ENCODE data around the gene PRKD2. TPM values are rescaled to one million over a fixed set of nuclear protein-coding genes. Genes with fewer than 3 reads are reported as not detected.

Gene PRKD2
- total RNA-seq, 4 donors from 2014 or later = 40.1 to 201 (median 53.5) TPM

DNA sequence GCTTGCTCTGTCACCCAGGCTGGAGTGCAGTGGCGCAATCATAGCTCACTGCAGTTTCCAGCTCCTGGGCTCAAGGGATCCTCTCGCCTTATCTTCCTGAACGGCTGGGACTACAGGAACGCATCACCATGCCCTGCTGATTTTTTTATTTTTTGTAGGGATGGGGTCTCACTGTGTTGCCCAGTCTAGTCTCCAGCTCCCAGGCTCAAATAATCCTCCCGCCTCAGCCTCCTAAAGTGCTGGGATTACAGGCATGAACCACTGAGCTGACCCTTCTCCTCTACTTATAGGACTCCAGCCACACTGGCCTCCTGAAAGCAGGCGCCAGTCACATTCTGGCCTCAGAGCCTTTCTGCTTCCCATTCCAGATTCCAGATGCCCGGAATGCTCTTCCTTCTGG, 66.5 kb downstream of the PRKD2 start:
- 80 to 86% methylated on average over 4 to 7 of the region's 7 CpGs for WGBS, 2 donors (ENCODE audit: low coverage in 1 of 2)
- Histone ChIP-seq H3K27ac (peak overlapping the region in 1 of 4 donors; percentile 3), H3K4me1 (peaks cover 0 to 16% (median 8%) of the 10 kb centered on the region in 4 donors), H3K4me3 (no peak overlapping the region), H3K36me3 (no peaks in the 10 kb centered on the region), H3K9me3 (no peaks in the 10 kb centered on the region), H3K27me3 (peaks cover 45% of the 10 kb centered on the region)
- TF ChIP-seq, protein P1, sequence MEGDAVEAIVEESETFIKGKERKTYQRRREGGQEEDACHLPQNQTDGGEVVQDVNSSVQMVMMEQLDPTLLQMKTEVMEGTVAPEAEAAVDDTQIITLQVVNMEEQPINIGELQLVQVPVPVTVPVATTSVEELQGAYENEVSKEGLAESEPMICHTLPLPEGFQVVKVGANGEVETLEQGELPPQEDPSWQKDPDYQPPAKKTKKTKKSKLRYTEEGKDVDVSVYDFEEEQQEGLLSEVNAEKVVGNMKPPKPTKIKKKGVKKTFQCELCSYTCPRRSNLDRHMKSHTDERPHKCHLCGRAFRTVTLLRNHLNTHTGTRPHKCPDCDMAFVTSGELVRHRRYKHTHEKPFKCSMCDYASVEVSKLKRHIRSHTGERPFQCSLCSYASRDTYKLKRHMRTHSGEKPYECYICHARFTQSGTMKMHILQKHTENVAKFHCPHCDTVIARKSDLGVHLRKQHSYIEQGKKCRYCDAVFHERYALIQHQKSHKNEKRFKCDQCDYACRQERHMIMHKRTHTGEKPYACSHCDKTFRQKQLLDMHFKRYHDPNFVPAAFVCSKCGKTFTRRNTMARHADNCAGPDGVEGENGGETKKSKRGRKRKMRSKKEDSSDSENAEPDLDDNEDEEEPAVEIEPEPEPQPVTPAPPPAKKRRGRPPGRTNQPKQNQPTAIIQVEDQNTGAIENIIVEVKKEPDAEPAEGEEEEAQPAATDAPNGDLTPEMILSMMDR (IDR thresholded peaks at IDR 0.05) = no peak
- TF ChIP-seq POLR2AphosphoS5 (IDR thresholded peaks at IDR 0.05) (no peak), EP300 (IDR thresholded peaks at IDR 0.05; ENCODE audit: low read depth) (no peak), POLR2A (IDR thresholded peaks at IDR 0.05) (no peak)
- in situ Hi-C loops (cut with MboI; ENCODE audit: low pct_ligation_motif_present in 1 of 4, low pct_unique_long_range_greater_than_20kb in 1 of 4, low sequenced_read_pairs in 3 of 4) = no loop called here
- intact Hi-C loops (cut with DNase I; ENCODE audit: low total_unique reads) = no loop called here
- DNase-seq = no peak

DNA sequence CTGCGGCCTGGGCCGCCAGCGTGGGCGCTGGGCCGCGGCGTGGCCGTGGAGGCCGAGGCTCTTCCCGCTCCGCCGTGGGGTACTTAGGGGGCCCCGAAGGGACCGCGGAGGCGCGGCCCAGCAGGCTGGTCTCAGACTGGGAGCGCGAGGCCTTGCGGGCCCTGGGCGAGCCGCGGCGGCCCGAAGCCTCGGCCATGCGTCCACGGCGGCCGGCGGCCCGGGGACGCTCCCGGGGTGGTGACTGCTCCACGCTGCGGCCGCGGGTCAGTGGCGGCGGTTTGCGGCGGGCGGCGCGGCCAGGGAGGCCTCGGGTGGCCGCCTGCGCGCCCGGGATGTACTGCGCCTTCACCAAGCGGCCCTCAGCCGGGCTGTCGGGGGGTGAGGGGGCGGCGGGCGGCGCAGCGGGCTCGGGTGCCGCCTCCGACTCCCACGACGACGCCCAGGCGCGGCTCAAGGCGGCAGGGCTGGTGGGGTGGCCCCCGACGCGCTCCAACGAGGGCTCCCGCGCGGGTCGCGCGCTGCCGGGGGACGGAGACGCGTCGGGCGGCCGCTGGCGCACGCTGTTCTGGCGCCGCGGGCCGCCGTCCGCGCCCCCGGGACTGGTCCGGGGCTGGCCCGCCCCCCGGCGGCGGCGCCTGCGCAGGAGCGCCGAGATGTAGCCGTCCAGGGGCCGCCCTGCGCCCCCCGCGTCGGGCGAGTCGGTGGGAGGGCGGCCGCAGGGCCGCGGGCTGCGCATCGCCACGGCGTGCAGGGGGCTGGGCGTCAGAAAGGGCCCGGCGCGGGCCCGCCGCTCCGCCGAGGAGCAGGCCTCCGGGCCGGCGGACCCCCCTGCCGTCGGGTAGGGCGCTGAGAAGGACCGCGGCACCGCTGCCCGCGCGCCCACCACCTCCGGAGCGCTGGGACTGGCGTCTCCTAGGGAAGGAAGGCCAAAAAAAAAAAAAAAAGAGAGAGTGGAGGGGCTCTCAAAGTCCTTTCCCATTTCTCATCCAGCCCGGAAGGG, 67.7 kb downstream of the PRKD2 start:
- peaks cover 4 to 9% (median 6%) of the 10 kb centered on the region in 4 donors for H3K4me1 ChIP-seq
- 56 to 69% methylated on average over 28 to 55 of the region's 144 CpGs for WGBS, 2 donors (ENCODE audit: low coverage in 1 of 2)
- H3K4me3 ChIP-seq = no peak overlapping the region
- no peak for DNase-seq
- intact Hi-C loops (cut with DNase I; ENCODE audit: low total_unique reads) (no loop called here), in situ Hi-C loops (cut with MboI; ENCODE audit: low pct_ligation_motif_present in 1 of 4, low pct_unique_long_range_greater_than_20kb in 1 of 4, low sequenced_read_pairs in 3 of 4) (no loop called here)
- H3K36me3 ChIP-seq = no peaks in the 10 kb centered on the region
- no peak overlapping the region for H3K27ac ChIP-seq
- TF ChIP-seq POLR2A (IDR thresholded peaks at IDR 0.05) (no peak), EP300 (IDR thresholded peaks at IDR 0.05; ENCODE audit: low read depth) (no peak), POLR2AphosphoS5 (IDR thresholded peaks at IDR 0.05) (no peak)
- TF ChIP-seq, protein P1 (IDR thresholded peaks at IDR 0.05) = no peak
- peaks cover 36% of the 10 kb centered on the region for H3K27me3 ChIP-seq
- no peaks in the 10 kb centered on the region for H3K9me3 ChIP-seq

DNA sequence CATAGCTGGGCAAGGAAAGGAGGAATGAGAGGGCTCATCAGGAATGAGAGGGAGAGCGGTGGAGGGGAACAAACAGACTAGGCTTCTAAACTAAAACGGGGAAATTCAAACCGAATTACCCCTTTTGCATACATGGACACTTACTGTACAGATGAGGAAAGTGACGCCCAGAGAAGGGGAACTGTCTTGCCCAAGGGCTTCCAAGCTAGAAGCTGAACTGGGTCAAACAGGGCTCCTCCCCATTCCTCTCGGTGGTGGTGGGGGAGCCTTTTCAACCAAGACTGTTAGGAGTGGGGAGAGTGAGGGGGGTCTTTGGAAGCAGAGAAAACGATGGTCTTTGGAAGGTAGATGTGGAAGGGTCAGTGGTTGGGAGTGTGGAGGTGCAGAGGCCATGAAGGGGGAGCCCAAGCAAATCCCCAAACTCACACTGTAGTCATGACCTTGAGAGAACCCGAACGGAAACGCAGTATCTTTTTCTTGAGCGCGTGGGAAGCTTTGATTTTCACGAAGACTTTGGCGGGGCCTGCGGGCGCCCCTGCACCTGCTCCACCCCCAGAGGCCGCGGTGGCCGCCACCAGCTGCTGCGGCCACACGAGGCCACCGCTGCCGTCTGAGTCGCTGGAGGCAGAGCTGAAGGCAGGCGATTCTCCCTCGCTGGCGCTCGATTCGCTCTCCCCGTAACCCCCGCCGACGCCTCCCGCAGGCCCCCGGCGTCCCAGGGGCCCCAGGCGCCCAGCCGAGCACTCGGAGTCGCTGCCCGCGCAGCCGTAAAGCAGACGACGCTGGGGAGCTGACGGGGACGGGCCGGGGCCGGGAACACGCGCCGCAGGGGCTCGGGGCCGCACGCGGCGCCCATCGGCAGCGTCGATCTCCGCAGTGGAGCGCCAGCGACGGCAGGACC, 68.6 kb downstream of the PRKD2 start:
- peaks cover 36% of the 10 kb centered on the region for H3K27me3 ChIP-seq
- intact Hi-C loops (cut with DNase I; ENCODE audit: low total_unique reads) = no loop called here
- no peak overlapping the region for H3K4me3 ChIP-seq
- H3K4me1 ChIP-seq = peaks cover 3 to 5% (median 4%) of the 10 kb centered on the region in 4 donors
- 17 to 79% methylated on average over 1 to 62 of the region's 63 CpGs for WGBS, 2 donors (ENCODE audit: low coverage in 1 of 2)
- H3K9me3 ChIP-seq = no peaks in the 10 kb centered on the region
- H3K36me3 ChIP-seq = no peaks in the 10 kb centered on the region
- TF ChIP-seq POLR2A (IDR thresholded peaks at IDR 0.05) (no peak), POLR2AphosphoS5 (IDR thresholded peaks at IDR 0.05) (no peak), EP300 (IDR thresholded peaks at IDR 0.05; ENCODE audit: low read depth) (no peak)
- TF ChIP-seq, protein P1 (IDR thresholded peaks at IDR 0.05) = no peak
- DNase-seq = no peak
- in situ Hi-C loops (cut with MboI; ENCODE audit: low pct_ligation_motif_present in 1 of 4, low pct_unique_long_range_greater_than_20kb in 1 of 4, low sequenced_read_pairs in 3 of 4) = no loop called here
- H3K27ac ChIP-seq = no peak overlapping the region

DNA sequence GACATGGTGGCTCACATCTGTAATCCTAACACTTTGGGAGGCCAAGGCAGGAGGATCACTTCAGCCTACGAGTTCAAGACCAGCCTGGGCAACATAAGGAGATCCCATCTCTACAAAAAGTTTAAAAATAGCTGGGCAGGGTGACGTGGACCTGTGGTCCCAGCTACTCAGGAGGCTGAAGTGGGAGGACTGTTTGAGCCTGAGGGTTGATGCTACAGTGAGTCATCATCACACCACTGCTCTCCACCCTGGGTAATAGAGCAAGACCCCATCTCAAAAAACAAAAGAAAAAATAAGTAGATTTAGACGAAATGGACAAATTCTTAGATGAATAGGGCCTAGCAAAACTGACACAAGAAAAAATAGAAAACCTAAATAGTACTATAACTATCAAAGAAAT, 70.5 kb downstream of the PRKD2 start:
- Histone ChIP-seq H3K36me3 (no peaks in the 10 kb centered on the region), H3K9me3 (no peaks in the 10 kb centered on the region), H3K27me3 (peaks cover 40% of the 10 kb centered on the region), H3K27ac (no peak overlapping the region), H3K4me1 (peaks cover 0 to 4% (median 3%) of the 10 kb centered on the region in 4 donors), H3K4me3 (no peak overlapping the region)
- DNase-seq = no peak
- 65 to 70% methylated on average over 2 to 3 of the region's 3 CpGs for WGBS, 2 donors (ENCODE audit: low coverage in 1 of 2)
- intact Hi-C loops (cut with DNase I; ENCODE audit: low total_unique reads) (no loop called here), in situ Hi-C loops (cut with MboI; ENCODE audit: low pct_ligation_motif_present in 1 of 4, low pct_unique_long_range_greater_than_20kb in 1 of 4, low sequenced_read_pairs in 3 of 4) (no loop called here)
- TF ChIP-seq EP300 (IDR thresholded peaks at IDR 0.05; ENCODE audit: low read depth) = no peak
- no peak for TF ChIP-seq POLR2AphosphoS5 (IDR thresholded peaks at IDR 0.05)
- no peak for TF ChIP-seq POLR2A (IDR thresholded peaks at IDR 0.05)
- TF ChIP-seq, protein P1 (IDR thresholded peaks at IDR 0.05) = no peak
